ENCODE results near the gene CXCL1.

- TF ChIP-seq EP300 (IDR thresholded peaks at IDR 0.05) (no peak), CTCF (IDR thresholded peaks at IDR 0.05) (no peak), POLR2A (IDR thresholded peaks at IDR 0.05) (no peak)
Measured at GRCh38 chr4:73822389-73822788, 46.8 kb upstream of the CXCL1 start.

Data from tibial nerve (tissue), 4 donors.